Mesendoderm (in vitro differentiated cells): ENCODE data around the gene CCL4.

Experiments
- DNase-seq: peaks from one replicate; pipeline ENCODE4 v3.0.0; 2013
- H2AK5ac ChIP-seq: 2 replicates; pipeline ENCODE4 v1.6.1; 2013; ENCODE audit warnings: low read length, inconsistent platforms
- H2BK120ac ChIP-seq: 2 replicates; pipeline ENCODE4 v1.6.1; 2013; ENCODE audit warnings: low read depth, mild to moderate bottlenecking, low read length, moderate library complexity, mixed read lengths
- H2BK15ac ChIP-seq: replicated peaks from 2 replicates; pipeline ENCODE4 v1.6.1; 2013; ENCODE audit warnings: low read depth, mild to moderate bottlenecking, moderate library complexity
- H2BK5ac ChIP-seq: 2 replicates; pipeline ENCODE4 v1.6.1; 2013; ENCODE audit warnings: low read length, inconsistent platforms
- H3K18ac ChIP-seq: 2 replicates; pipeline ENCODE4 v1.6.1; 2013; ENCODE audit warnings: mild to moderate bottlenecking, low read length, mixed read lengths
- H3K23ac ChIP-seq: one replicate; pipeline ENCODE4 v1.6.1; 2013; ENCODE audit warnings: low read length
- H3K27ac ChIP-seq: 2 replicates; pipeline ENCODE4 v1.5.1; 2013; ENCODE audit warnings: low read depth, mild to moderate bottlenecking, inconsistent platforms, low read length, moderate library complexity
- H3K27me3 ChIP-seq: 2 replicates; pipeline ENCODE4 v1.6.1; 2013; ENCODE audit warnings: low read length, control low read depth, mild to moderate bottlenecking, inconsistent platforms; ENCODE audit not compliant: insufficient read depth, poor library complexity
- H3K36me3 ChIP-seq: 2 replicates; pipeline ENCODE4 v1.6.1; 2013; ENCODE audit warnings: low read length, inconsistent platforms; ENCODE audit not compliant: control insufficient read depth, insufficient read depth
- H3K4ac ChIP-seq: one replicate; pipeline ENCODE4 v1.6.1; 2013; ENCODE audit warnings: low read depth, mild to moderate bottlenecking, low read length, moderate library complexity
- H3K4me1 ChIP-seq: 2 replicates; pipeline ENCODE4 v1.6.1; 2013; ENCODE audit warnings: low read depth, low read length, inconsistent platforms; ENCODE audit not compliant: control insufficient read depth
- H3K4me2 ChIP-seq: 2 replicates; pipeline ENCODE4 v1.6.1; 2013; ENCODE audit warnings: low read length
- H3K4me3 ChIP-seq: 2 replicates; pipeline ENCODE4 v1.5.1; 2013; ENCODE audit warnings: mild to moderate bottlenecking, low read length
- H3K56ac ChIP-seq: one replicate; pipeline ENCODE4 v1.6.1; 2013; ENCODE audit warnings: low read length
- H3K79me1 ChIP-seq: 2 replicates; pipeline ENCODE4 v1.6.1; 2013; ENCODE audit warnings: low read length, inconsistent platforms
- H3K79me2 ChIP-seq: 2 replicates; pipeline ENCODE4 v1.6.1; 2013; ENCODE audit warnings: mild to moderate bottlenecking, low read length; ENCODE audit not compliant: control insufficient read depth, insufficient read depth
- H3K9ac ChIP-seq: 2 replicates; pipeline ENCODE4 v1.6.1; 2013; ENCODE audit warnings: low read length, inconsistent platforms
- H4K5ac ChIP-seq: one replicate; pipeline ENCODE4 v1.6.1; 2013; ENCODE audit warnings: low read length
- H4K8ac ChIP-seq: one replicate; pipeline ENCODE4 v1.6.1; 2013; ENCODE audit warnings: low read depth, mild to moderate bottlenecking, control low read depth, low read length, moderate library complexity
- WGBS: extraction: QIAGEN DNeasy Blood & Tissue Kit; methylation state at CpG from one replicate; pipeline ENCODE4 v1.1.7; 2013; ENCODE audit warnings: low lambda C conversion rate, missing lambda C conversion rate; ENCODE audit not compliant: insufficient coverage; ENCODE audit errors: extremely low coverage; 5-methylcytosine and 5-hydroxymethylcytosine counted together

The CCL4 gene

DNA sequence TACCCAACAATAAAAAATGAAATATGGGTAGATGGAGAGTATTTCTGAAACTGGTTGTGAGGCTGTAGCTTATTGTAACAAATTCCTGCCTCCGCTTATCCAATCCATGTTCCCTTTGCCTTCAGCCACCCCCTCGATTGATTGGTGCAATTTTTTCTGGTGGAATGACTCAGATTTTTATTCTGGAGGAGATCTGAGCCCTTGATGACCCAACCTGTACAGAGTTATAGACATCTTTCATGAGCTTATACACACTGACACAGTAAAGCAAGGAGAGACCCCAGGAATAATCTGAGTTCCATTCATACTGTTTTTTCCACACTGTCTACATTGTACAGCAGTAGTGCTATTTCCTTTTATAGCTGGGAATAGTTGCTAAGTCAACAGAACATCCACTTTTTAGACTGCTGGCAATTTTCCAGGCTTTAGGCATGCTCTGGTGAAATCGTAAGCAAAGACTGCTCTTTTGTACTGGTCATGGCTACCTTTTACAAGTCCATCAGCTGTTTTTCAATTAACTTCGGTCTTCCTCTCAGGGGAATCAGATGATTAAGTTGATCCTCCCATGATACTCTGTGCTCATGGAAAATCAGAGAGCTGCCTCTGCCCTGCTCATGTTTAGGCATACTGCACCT lies 30.1 kb downstream of the CCL4 start:
- Histone ChIP-seq H2BK15ac (no peak overlapping the region), H3K27me3 (no peaks in the 10 kb centered on the region), H3K4me3 (no peak overlapping the region), H3K4me1 (no peaks in the 10 kb centered on the region), H4K5ac (no peak overlapping the region), H2BK120ac (no peak overlapping the region), H3K18ac (no peak overlapping the region), H3K56ac (no peak overlapping the region), H3K9ac (no peak overlapping the region), H2BK5ac (no peak overlapping the region), H3K36me3 (no peaks in the 10 kb centered on the region), H3K4ac (no peak overlapping the region), H3K27ac (no peak overlapping the region), H2AK5ac (no peak overlapping the region), H3K23ac (no peak overlapping the region), H3K79me2 (no peaks in the 10 kb centered on the region), H3K79me1 (no peaks in the 10 kb centered on the region), H4K8ac (no peak overlapping the region), H3K4me2 (no peak overlapping the region)
- DNase-seq: no peak
- WGBS: no CpG with 5 or more reads among the region's 4 CpGs

DNA sequence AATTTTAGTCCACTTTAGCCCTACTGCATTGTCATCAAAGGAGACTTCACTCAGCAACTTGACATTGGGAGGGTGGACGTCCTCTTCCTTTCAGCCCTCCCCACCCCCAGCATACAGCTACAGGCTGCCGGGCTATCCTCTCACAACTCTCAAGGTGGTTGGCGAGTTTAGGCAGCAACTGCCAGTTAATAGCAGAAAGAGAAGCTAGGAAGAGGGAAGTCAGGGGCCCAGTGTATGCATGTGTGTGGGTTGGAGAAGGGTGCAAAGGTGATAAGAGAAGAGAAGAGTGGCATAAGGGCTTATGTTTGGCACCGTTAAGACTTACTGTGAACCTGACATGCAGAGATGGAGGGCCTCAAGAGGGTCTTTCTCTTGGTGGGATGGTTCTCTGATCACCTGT lies 31.8 kb downstream of the CCL4 start:
- Histone ChIP-seq H3K23ac (no peak overlapping the region), H2AK5ac (no peak overlapping the region), H3K27ac (no peak overlapping the region), H2BK120ac (no peak overlapping the region), H4K8ac (no peak overlapping the region), H3K27me3 (no peaks in the 10 kb centered on the region), H3K79me1 (no peaks in the 10 kb centered on the region), H3K9ac (no peak overlapping the region), H4K5ac (no peak overlapping the region), H3K56ac (no peak overlapping the region), H2BK5ac (no peak overlapping the region), H3K4me2 (no peak overlapping the region), H2BK15ac (no peak overlapping the region), H3K79me2 (no peaks in the 10 kb centered on the region), H3K36me3 (no peaks in the 10 kb centered on the region), H3K4ac (no peak overlapping the region), H3K18ac (no peak overlapping the region), H3K4me1 (no peaks in the 10 kb centered on the region), H3K4me3 (no peak overlapping the region)
- no CpG with 5 or more reads among the region's 4 CpGs for WGBS
- DNase-seq: no peak

DNA sequence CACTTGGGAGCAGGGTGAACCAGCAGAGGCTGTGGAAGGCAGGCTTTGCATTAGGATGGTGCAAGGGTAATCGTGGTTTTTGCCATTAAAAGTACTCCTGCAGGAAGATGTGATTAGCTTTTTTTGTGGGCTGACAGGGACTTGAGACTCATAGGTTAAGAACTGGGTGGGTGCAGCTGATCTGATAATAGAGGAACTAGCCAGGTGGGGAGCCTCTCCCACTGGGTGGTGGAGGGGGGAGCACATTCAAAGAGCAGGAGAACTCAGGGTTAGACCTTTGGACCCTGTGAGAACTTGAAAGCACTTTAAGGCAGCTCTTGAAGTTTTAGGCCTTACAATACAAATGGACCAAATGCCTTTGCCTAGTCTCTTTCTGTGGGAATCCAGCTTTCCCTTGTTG lies 32.4 kb downstream of the CCL4 start:
- Histone ChIP-seq H3K4me1 (no peaks in the 10 kb centered on the region), H3K79me1 (no peaks in the 10 kb centered on the region), H3K27ac (no peak overlapping the region), H3K18ac (no peak overlapping the region), H4K8ac (no peak overlapping the region), H2BK120ac (no peak overlapping the region), H3K27me3 (no peaks in the 10 kb centered on the region), H3K4ac (no peak overlapping the region), H2BK5ac (no peak overlapping the region), H3K79me2 (no peaks in the 10 kb centered on the region), H2BK15ac (no peak overlapping the region), H3K9ac (no peak overlapping the region), H3K23ac (no peak overlapping the region), H4K5ac (no peak overlapping the region), H3K56ac (no peak overlapping the region), H2AK5ac (no peak overlapping the region), H3K4me2 (no peak overlapping the region), H3K36me3 (no peaks in the 10 kb centered on the region), H3K4me3 (no peak overlapping the region)
- no peak for DNase-seq
- no CpG with 5 or more reads among the region's 1 CpG for WGBS

DNA sequence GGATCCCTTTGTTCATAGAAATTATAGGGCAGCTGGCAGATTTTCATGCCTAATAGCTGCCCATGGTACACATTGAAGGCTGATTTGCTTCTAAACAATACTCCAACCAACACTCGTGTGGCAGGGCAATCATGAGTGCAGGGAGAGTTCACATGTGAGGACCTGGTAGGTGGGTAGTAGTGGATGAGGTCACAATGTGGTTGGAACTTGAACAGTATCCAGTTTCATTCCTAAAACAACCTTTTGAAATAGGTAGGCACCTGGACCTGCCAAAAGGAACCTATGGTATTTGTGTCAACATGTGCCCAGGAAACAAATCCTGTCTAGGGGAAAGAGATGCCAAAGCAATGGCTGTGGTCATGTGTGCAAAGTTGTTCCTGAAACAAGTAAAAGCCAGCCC lies 32.8 kb downstream of the CCL4 start:
- Histone ChIP-seq H3K27ac (no peak overlapping the region), H2AK5ac (no peak overlapping the region)

DNA sequence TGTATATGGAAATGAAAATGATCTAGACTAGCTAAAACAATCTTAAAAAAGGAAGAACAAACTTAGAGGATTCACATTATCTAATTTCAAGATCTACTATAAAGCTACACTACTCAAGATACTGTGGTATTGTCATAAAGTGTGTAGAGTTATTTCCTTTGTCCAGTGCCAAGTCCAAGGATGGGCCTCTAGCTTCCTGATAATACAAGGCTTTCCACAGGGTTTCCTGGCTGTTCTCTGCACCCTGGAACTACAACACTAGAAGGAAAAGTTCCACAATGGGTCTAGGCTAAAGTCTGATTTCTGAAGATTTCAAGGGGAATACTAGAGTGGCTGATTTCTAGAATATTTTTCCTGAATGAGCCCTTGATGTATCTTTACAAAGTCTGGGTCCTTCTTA lies 38.6 kb downstream of the CCL4 start:
- Histone ChIP-seq H3K18ac (no peak overlapping the region), H2BK120ac (no peak overlapping the region), H4K8ac (no peak overlapping the region), H2BK5ac (no peak overlapping the region), H3K36me3 (no peaks in the 10 kb centered on the region), H3K4me1 (no peaks in the 10 kb centered on the region), H3K27ac (no peak overlapping the region), H3K79me2 (no peaks in the 10 kb centered on the region), H3K27me3 (no peaks in the 10 kb centered on the region), H3K23ac (no peak overlapping the region), H3K4me3 (no peak overlapping the region), H3K9ac (no peak overlapping the region), H3K56ac (no peak overlapping the region), H3K4ac (no peak overlapping the region), H2AK5ac (no peak overlapping the region), H4K5ac (no peak overlapping the region), H2BK15ac (no peak overlapping the region), H3K4me2 (no peak overlapping the region), H3K79me1 (no peaks in the 10 kb centered on the region)
- DNase-seq: no peak

More for the DNA sequence above, 32.8 kb downstream of the CCL4 start:
- H3K4me1 ChIP-seq: no peaks in the 10 kb centered on the region
- H2BK5ac ChIP-seq: no peak overlapping the region
- no peak overlapping the region for H3K9ac ChIP-seq
- no peak overlapping the region for H3K4me2 ChIP-seq
- no peak overlapping the region for H3K23ac ChIP-seq
- no peaks in the 10 kb centered on the region for H3K27me3 ChIP-seq
- H4K5ac ChIP-seq: no peak overlapping the region
- no peak overlapping the region for H3K4ac ChIP-seq
- no peaks in the 10 kb centered on the region for H3K36me3 ChIP-seq
- no peaks in the 10 kb centered on the region for H3K79me1 ChIP-seq
- DNase-seq: no peak
- no CpG with 5 or more reads among the region's 1 CpG for WGBS
- no peak overlapping the region for H3K56ac ChIP-seq
- H3K4me3 ChIP-seq: no peak overlapping the region
- no peak overlapping the region for H4K8ac ChIP-seq
- no peak overlapping the region for H3K18ac ChIP-seq
- H2BK15ac ChIP-seq: no peak overlapping the region
- H2BK120ac ChIP-seq: no peak overlapping the region
- H3K79me2 ChIP-seq: no peaks in the 10 kb centered on the region

DNA sequence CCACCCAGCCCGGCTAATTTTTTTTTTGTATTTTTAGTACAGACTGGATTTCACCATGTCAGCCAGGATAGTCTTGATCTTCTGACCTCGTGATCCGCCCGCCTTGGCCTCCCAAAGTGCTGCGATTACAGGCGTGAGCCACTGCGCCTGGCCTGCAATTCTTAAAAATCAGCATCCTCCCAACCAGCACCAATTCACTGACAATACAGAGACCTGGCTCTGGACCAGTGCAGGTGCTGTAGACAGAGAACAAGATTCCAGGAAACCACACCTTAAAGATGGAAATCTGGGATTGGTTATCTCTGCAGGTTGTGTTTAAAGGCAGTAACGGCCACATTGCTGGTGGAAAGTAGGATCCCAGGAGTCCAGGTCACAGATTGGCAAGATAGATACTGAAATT lies 39.2 kb downstream of the CCL4 start:
- H3K27me3 ChIP-seq: no peaks in the 10 kb centered on the region
- no CpG with 5 or more reads among the region's 8 CpGs for WGBS

More for the DNA sequence above, 39.2 kb downstream of the CCL4 start:
- DNase-seq: no peak
- Histone ChIP-seq H3K23ac (no peak overlapping the region), H3K56ac (no peak overlapping the region), H3K4me2 (no peak overlapping the region), H2BK15ac (no peak overlapping the region), H3K79me1 (no peaks in the 10 kb centered on the region), H3K18ac (no peak overlapping the region), H4K8ac (no peak overlapping the region), H3K4me3 (no peak overlapping the region), H3K79me2 (no peaks in the 10 kb centered on the region), H3K4ac (no peak overlapping the region), H4K5ac (no peak overlapping the region), H2BK120ac (no peak overlapping the region), H3K36me3 (no peaks in the 10 kb centered on the region), H3K9ac (no peak overlapping the region), H3K27ac (no peak overlapping the region), H2BK5ac (no peak overlapping the region), H2AK5ac (no peak overlapping the region), H3K4me1 (no peaks in the 10 kb centered on the region)
